Stimulated activated CD8-positive, alpha-beta memory T cell treated with anti-CD3 and anti-CD28 coated beads, Interleukin-4, amount 100 ng/mL, for 4 hours (primary cell): ENCODE measurements around the gene DMBT1.
"Not testable (repeated sequence)": the region's sequence is repeated elsewhere in the genome, so short reads cannot be mapped to it uniquely, and the experiment has no call there.

ENCODE experiments used
- DNase-seq, 2 donors: peaks; one replicate each; pipeline ENCODE4 v3.0.0-alpha.2; 2020; ENCODE audit warnings: low read depth in 2 of 2, low spot score in 1 of 2

Gene DMBT1

GRCh38 chr10:122577311-122577885 lies 16.8 kb downstream of the DMBT1 start:
- DNase-seq = no peak

- not testable (repeated sequence) for DNase-seq
Observed at GRCh38 chr10:122586070-122586469, 25.5 kb downstream of the DMBT1 start.

- DNase-seq = no peak
Observed at GRCh38 chr10:122587098-122587760, 26.7 kb downstream of the DMBT1 start.

GRCh38 chr10:122588381-122588780 lies 27.8 kb downstream of the DMBT1 start:
- DNase-seq = no peak

GRCh38 chr10:122590153-122590552 lies 29.6 kb downstream of the DMBT1 start:
- no peak for DNase-seq

GRCh38 chr10:122591736-122592135 lies 31.2 kb downstream of the DMBT1 start:
- no peak for DNase-seq

GRCh38 chr10:122592161-122592560 lies 31.6 kb downstream of the DMBT1 start:
- DNase-seq = no peak

GRCh38 chr10:122617476-122618270 lies 57.1 kb downstream of the DMBT1 start:
- no peak for DNase-seq

GRCh38 chr10:122618461-122619165 lies 58.1 kb downstream of the DMBT1 start:
- no peak for DNase-seq

GRCh38 chr10:122620961-122621360 lies 60.4 kb downstream of the DMBT1 start:
- not testable (repeated sequence) for DNase-seq

GRCh38 chr10:122624546-122624945 lies 64.0 kb downstream of the DMBT1 start:
- DNase-seq = no peak

- DNase-seq = no peak
Observed at GRCh38 chr10:122630526-122630925, 70.0 kb downstream of the DMBT1 start.

GRCh38 chr10:122632031-122632430 lies 71.5 kb downstream of the DMBT1 start:
- no peak for DNase-seq

- DNase-seq = no peak
Observed at GRCh38 chr10:122632576-122632975, 72.0 kb downstream of the DMBT1 start.

GRCh38 chr10:122636953-122637352 lies 76.4 kb downstream of the DMBT1 start:
- no peak for DNase-seq

- no peak for DNase-seq
Observed at GRCh38 chr10:122637376-122637775, 76.8 kb downstream of the DMBT1 start.

GRCh38 chr10:122638106-122638505 lies 77.6 kb downstream of the DMBT1 start:
- no peak for DNase-seq

GRCh38 chr10:122639801-122640200 lies 79.2 kb downstream of the DMBT1 start:
- no peak for DNase-seq

- DNase-seq = no peak
Observed at GRCh38 chr10:122640921-122641320, 80.4 kb downstream of the DMBT1 start.

GRCh38 chr10:122642726-122643605 lies 82.4 kb downstream of the DMBT1 start:
- no peak for DNase-seq
